ENCODE data around the gene INPP5A.

The INPP5A gene

GRCh38 chr10:132544744-132545658, 7.4 kb downstream of the INPP5A start:
- no peak for TF ChIP-seq POLR2AphosphoS5 (IDR thresholded peaks at IDR 0.05; ENCODE audit: low read depth)
- no peak for TF ChIP-seq REST (IDR thresholded peaks at IDR 0.05; ENCODE audit: insufficient replicate concordance, low read depth)
- no peak for TF ChIP-seq SPI1 (IDR thresholded peaks at IDR 0.05; ENCODE audit: borderline replicate concordance, low read depth)
- no peak for TF ChIP-seq GABPA (IDR thresholded peaks at IDR 0.05; ENCODE audit: low read depth)
- TF ChIP-seq CTCF (IDR thresholded peaks at IDR 0.05; ENCODE audit: insufficient read depth, low read length): no peak
- Histone ChIP-seq H3K27me3 (ENCODE audit: insufficient read depth, poor library complexity, severe bottlenecking) (no peaks in the 10 kb centered on the region), H3K27ac (replicated peaks) (no peak overlapping the region), H3K4me3 (replicated peaks; ENCODE audit: insufficient read depth, low read length) (no peak overlapping the region)
- peak in 1 of 2 experiments; percentile 58 for DNase-seq (ENCODE audit: low read depth in 1 of 2, low spot score in 1 of 2)

DNA sequence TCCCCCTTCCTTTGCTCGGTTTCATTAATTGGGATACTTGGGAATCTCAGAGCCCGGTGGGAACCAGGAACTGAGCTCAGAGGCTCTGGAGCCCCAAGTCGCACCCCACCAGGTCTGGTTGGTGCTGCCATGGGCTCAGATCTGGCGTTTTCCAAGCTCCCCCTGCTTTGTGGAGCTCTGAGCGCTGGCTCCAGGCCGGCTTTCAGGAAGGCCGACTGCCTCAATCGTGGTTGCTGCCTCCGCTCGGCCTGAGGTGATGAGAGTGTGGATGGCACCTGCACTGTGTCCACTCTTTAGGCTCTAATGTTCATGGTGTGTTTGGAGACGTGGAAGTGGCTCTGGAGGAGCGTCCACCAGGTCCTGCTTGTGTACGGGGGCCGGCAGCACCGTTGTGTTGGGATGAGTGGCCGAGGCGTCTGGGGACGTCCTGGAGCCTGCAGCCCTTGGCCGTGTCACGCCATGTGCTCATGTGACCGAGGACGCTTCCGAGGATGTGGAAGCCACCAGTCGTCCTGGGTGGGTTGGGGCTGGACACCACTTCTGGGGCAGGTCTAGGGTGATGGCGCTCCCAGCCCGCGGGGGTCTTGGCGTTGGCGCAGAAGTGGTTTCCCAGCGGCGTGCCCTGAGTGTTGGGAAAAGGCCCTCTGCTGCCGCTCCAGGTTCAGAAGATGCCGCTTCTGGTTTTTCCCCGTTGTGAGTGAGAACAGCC, 8.2 kb downstream of the INPP5A start:
- Histone ChIP-seq H3K27ac (replicated peaks) (peak overlapping the region; percentile 24; the same call in 1 of the 2 replicates), H3K27me3 (ENCODE audit: insufficient read depth, poor library complexity, severe bottlenecking) (no peaks in the 10 kb centered on the region), H3K4me3 (replicated peaks; ENCODE audit: insufficient read depth, low read length) (no peak overlapping the region)
- TF ChIP-seq SPI1 (IDR thresholded peaks at IDR 0.05; ENCODE audit: borderline replicate concordance, low read depth) (no peak), GABPA (IDR thresholded peaks at IDR 0.05; ENCODE audit: low read depth) (no peak), POLR2AphosphoS5 (IDR thresholded peaks at IDR 0.05; ENCODE audit: low read depth) (no peak), CTCF (IDR thresholded peaks at IDR 0.05; ENCODE audit: insufficient read depth, low read length) (no peak), REST (IDR thresholded peaks at IDR 0.05; ENCODE audit: insufficient replicate concordance, low read depth) (no peak)
- no peak for DNase-seq (ENCODE audit: low read depth in 1 of 2, low spot score in 1 of 2)

DNA sequence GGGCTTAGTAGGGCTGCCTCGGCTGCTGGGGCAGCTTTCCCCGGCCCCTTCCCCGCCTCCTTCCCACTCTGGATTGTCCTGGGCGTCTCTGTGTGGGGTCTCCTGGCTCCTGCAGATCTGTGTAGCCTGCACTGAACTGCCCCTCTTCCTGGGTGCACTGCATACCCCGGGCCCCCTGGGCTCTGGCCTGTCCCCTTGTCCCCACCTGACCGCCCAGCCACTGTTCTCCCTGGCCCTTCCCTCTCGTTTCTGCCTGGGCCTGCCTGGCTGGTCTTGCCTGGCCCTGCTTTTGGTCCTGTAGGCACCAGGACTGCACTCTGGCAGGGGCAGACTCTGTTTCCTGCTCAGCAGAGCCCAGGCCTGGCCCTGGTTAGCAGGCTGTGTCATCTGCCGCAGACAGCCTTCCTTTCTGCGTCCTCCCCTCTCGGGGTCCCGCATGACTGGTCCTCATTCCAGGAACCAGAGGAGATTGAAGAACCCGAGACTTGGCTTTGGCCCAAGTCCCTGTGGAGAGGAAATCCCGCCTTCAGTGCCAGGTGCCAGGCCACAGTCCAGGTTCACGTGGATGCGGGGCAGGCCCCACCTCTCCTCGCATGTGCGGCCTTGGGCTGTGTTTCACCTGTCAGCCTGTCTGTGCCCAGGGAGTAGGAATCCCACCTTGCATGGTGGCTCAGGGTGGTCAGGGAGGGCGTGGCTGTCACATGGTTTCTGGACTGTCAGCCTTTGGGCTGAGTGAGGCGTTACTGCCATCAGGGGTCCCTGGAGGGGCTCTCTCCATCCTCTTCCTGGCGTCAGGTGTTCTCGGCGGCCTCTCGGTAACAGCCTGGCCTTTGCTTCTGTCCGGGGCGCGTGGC, 9.2 kb downstream of the INPP5A start:
- no peak for TF ChIP-seq SPI1 (IDR thresholded peaks at IDR 0.05; ENCODE audit: borderline replicate concordance, low read depth)
- TF ChIP-seq POLR2AphosphoS5 (IDR thresholded peaks at IDR 0.05; ENCODE audit: low read depth): no peak
- TF ChIP-seq CTCF (IDR thresholded peaks at IDR 0.05; ENCODE audit: insufficient read depth, low read length): no peak
- TF ChIP-seq GABPA (IDR thresholded peaks at IDR 0.05; ENCODE audit: low read depth): no peak
- no peak for TF ChIP-seq REST (IDR thresholded peaks at IDR 0.05; ENCODE audit: insufficient replicate concordance, low read depth)
- no peaks in the 10 kb centered on the region for H3K27me3 ChIP-seq (ENCODE audit: insufficient read depth, poor library complexity, severe bottlenecking)
- H3K27ac ChIP-seq (replicated peaks): peak overlapping the region; percentile 24; the same call in 1 of the 2 replicates
- no peak overlapping the region for H3K4me3 ChIP-seq (replicated peaks; ENCODE audit: insufficient read depth, low read length)
- DNase-seq (ENCODE audit: low read depth in 1 of 2, low spot score in 1 of 2): no peak
